GM13977 (cell line): Measurements from ENCODE around the gene TMEM37.

Experiments used
- DNase-seq: peaks from one replicate; pipeline ENCODE4 v3.0.0; 2012; ENCODE audit warnings: low spot score
- in situ Hi-C: fragments of 300-500 bp; cut with MboI; formaldehyde crosslinking; loops from one replicate; pipeline ENCODE4 v1.12.0; 2022; ENCODE audit warnings: low sequenced_read_pairs, low pct_unique_long_range_greater_than_20kb, mixed read lengths, inconsistent platforms; ENCODE audit not compliant: unreplicated experiment
- TF ChIP-seq, protein P1 (sequence below): IDR thresholded peaks from 2 replicates; pipeline ENCODE4 v1.5.1; 2012; ENCODE audit warnings: mild to moderate bottlenecking, control low read depth; ENCODE audit not compliant: insufficient read depth; ENCODE audit errors: extremely low read depth, missing control alignments

TMEM37 gene, protein sequence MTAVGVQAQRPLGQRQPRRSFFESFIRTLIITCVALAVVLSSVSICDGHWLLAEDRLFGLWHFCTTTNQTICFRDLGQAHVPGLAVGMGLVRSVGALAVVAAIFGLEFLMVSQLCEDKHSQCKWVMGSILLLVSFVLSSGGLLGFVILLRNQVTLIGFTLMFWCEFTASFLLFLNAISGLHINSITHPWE

DNA sequence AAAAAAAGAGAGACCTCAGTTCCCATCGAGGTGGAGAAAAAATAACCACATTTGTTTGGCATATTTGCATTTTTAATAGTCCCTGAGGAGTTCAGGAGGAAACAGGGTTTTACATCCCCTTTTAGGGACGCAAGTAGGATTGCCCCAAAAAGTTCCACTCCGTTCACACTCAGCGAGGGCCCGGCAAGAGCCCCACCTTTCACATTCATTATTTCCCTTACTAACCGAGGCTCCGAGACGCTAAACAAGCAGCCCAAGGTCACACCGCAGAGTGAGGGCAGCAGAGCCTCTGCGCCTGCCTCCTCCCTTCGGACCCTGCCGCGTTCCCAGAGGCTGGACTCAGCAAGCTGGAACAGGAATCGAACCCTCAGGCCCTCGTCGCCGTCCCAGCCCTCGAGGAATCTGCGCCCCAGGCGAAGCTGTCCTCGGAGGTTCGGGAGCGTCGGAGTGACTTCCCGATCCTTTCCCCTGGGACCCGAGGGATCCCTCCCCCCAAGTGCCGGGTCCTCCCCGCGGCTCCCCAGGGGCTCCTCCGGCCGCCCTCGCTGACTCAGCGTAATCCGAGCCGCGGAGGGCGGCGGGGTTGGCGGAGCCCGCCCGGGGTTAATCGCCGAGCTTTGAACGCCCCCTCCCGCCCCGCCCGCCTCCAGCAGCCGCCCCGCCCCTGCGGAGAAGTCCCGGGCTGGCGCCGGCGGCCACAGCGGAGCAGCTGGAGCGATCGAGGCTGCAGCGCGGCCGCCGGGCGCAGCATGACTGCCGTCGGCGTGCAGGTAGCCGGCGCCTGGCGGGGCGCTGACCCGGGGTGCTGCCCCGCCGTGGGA is at the start of gene TMEM37:
Gene TMEM37 (plus strand): TSS at position 700 of the 821 bp plus-strand sequence. CDS start 50 bp downstream, at position 750.
- in situ Hi-C loops: no loop called here
- peak; percentile 81 for DNase-seq
- TF ChIP-seq, protein P1, sequence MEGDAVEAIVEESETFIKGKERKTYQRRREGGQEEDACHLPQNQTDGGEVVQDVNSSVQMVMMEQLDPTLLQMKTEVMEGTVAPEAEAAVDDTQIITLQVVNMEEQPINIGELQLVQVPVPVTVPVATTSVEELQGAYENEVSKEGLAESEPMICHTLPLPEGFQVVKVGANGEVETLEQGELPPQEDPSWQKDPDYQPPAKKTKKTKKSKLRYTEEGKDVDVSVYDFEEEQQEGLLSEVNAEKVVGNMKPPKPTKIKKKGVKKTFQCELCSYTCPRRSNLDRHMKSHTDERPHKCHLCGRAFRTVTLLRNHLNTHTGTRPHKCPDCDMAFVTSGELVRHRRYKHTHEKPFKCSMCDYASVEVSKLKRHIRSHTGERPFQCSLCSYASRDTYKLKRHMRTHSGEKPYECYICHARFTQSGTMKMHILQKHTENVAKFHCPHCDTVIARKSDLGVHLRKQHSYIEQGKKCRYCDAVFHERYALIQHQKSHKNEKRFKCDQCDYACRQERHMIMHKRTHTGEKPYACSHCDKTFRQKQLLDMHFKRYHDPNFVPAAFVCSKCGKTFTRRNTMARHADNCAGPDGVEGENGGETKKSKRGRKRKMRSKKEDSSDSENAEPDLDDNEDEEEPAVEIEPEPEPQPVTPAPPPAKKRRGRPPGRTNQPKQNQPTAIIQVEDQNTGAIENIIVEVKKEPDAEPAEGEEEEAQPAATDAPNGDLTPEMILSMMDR: no peak

DNA sequence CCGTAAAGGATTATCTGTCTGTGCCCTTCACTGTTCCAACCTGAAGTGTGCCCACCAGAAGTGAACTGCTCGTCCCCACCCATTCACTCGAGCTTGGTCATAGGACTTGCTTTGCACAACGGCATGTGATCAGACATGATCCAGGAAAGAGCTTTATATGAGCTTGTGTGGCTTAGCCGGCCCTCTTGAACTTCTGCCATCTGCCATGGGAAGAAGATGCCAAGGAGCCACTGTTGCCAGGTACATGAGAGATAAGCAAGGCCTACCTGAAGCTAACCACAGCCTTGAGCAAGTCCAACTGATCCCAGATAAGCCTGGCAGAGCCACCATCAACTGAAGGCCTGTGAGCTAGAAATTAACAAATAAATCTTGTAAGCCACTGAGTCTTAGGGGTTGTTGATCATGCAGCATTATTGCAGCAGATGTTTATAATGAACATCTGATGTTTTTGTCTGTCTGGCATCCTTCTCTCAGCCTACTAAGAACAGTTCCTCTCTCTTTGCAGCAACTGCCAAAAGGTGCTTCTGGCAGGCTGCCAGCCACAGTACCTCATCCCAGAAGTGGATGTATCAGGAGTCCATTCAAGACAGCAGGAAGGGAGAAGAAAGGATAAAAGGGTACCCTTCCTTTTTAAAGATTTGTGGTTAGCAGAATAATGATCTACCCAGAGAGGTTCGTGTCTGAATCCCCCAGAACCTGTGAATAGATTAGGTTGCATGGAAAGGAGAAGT is 48.1 kb upstream of the TMEM37 start:
- TF ChIP-seq, protein P1: no peak
- no peak for DNase-seq
- in situ Hi-C loops: no loop called here

DNA sequence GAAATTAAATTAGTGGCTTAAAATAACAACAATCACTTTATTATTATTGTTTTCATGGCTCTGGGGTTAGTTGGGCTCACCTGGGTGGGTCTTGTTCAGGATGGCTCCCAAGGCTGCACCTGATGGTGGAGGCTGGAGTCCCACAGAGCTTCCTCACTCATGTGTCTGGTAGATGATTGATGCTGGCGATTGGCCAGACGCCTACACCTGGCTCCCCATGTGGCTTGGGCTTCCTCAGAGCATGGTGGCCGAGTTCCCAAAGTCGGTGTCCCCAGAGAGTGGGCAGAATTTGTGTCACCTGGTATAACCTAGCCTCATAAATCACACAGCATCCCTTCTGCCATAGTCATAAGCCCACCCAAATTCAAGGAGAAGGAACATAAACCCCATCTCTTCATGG is 46.7 kb upstream of the TMEM37 start:
- TF ChIP-seq, protein P1: no peak
- in situ Hi-C loops: no loop called here
- no peak for DNase-seq

DNA sequence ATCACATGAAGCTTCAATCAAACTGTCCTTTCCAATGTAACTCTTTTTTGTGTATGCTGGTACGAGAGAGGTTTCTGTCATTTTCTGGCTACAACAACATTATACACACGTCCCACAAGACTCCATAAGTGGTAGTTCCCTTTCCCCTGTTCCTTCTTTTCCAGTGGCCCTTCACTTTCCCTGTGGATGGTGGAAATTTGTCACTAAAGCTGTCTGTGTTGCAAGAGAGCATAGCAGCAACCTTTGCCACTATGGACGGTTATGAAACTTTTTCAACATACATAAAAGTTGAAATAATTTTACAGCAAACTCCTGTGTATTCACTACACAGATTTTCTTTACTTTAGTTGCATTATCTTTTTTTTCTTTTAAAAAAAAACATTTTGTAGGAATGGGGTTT is 46.2 kb upstream of the TMEM37 start:
- TF ChIP-seq, protein P1: no peak
- no peak for DNase-seq

DNA sequence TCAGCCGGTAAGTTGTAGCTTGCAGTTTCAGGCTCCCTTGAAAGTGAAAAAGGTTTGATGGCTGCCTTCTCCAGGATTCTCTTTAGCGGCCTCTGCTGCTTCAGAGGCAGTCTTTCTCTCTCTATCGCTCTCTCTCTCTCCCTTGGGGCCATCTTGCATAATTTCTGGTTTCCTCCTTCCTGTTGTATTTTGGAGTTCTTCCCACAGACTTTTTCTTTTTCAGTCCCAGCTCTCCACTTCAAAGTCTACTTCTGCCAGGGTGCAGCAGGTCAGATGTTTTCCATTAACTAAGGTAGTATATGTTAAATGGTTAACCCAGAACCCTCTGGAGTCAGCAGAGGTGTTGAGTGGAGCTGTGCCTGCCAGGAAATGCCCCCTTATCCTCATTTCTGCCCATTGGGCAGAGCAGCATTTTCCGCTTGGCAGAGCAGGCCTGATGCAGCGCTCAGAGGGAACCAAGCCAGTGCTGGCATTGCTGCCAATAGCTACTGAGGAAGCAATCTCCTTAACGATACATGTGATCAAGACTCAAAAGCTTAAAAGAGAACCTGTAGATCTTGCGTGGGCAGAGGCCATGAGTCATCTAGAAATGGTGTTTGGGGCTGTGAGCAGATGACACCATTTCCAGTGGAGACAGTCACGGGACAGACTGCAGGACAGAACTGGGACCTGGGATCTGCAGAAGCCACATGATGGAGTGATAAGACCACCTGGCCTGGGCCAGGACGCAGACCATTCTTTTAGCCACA is 44.1 kb upstream of the TMEM37 start:
- peak; percentile 66 for DNase-seq
- TF ChIP-seq, protein P1: peak; percentile 33
- in situ Hi-C loops: no loop called here

More for the DNA sequence above, 46.2 kb upstream of the TMEM37 start:
- in situ Hi-C loops: no loop called here
